GM19467 (cell line): ENCODE data around the gene CORO6.

ENCODE experiments used
- ATAC-seq: cut with Tn5 transposase; IDR thresholded peaks from one replicate; pipeline ENCODE4 v1.9.1; 2021; ENCODE audit warnings: mild to moderate bottlenecking, moderate library complexity; ENCODE audit not compliant: unreplicated experiment

The CORO6 gene

DNA sequence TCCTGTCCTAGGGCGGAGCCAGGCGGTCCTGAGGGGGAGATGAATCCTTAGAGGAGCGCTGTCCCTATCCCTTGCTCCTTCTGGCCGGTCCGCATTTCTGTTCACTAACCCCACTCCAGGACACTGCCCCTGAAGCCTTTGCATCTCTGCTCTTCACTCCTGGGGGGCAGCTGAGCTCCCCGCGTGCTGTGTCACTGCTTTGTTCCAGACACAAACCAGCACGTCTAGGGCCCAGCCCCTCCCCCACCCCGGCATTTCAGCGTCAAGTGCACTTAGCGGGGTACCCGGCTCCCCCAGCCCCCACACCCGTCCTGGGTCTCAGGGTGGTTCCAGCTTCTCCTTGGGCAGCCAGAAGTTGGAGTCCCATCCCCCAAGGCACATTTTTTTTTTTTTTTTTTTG, 8.9 kb downstream of the CORO6 start:
- no peak for ATAC-seq

- no peak for ATAC-seq
Observed at GRCh38 chr17:29613352-29613837, 9.3 kb downstream of the CORO6 start.

GRCh38 chr17:29612404-29613280, 10.1 kb downstream of the CORO6 start:
- ATAC-seq = no peak

- no peak for ATAC-seq
Observed at GRCh38 chr17:29612094-29612403, 10.7 kb downstream of the CORO6 start.

GRCh38 chr17:29611351-29612093, 11.2 kb downstream of the CORO6 start:
- ATAC-seq = no peak

DNA sequence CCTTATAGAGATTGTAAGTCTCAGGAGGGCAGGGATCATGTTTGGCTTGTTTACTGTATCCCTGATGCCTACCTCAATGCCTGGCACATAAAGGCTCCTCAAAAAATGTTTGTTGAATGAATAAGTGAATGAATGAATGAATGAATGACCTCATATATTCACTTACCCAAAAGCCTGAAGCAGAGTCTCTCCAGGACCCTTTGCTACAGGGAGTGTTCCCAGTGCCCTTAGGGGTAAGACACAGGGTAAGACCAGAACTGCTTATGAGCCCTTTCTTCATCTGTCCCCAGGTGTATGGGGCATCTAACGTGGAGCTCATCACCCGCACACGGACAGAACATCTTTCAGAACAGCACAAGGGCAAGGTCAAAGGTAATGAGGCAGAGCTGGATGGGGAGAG, 12.3 kb downstream of the CORO6 start:
- ATAC-seq = no peak

GRCh38 chr17:29608986-29609385, 13.7 kb downstream of the CORO6 start:
- no peak for ATAC-seq

DNA sequence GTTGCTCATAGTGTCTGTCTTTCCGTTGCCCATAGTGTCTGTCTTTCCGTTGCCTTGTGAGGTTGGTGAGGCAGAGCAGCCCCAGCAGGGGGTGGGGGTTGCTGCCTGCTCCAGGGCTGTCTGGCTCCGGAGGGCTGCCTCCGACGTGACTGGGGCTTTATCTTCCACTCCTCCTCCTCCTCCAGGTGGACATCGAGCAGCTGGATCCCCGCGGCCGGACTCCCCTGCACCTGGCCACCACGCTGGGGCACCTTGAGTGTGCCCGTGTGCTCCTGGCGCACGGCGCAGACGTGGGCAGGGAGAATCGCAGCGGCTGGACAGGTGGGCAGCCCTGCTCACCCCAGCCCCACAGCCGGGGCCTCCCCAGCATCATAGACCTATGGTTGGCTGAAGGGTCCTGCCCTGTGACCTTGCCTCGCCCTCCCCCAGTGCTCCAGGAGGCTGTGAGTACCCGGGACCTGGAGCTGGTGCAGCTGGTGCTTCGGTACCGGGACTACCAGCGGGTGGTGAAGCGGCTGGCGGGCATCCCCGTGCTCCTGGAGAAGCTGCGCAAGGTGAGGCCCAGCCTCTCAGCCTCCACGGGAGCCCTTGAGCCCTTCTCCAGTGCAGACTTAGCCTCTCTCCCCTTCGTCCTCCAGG, 15.0 kb downstream of the CORO6 start:
- ATAC-seq = no peak

DNA sequence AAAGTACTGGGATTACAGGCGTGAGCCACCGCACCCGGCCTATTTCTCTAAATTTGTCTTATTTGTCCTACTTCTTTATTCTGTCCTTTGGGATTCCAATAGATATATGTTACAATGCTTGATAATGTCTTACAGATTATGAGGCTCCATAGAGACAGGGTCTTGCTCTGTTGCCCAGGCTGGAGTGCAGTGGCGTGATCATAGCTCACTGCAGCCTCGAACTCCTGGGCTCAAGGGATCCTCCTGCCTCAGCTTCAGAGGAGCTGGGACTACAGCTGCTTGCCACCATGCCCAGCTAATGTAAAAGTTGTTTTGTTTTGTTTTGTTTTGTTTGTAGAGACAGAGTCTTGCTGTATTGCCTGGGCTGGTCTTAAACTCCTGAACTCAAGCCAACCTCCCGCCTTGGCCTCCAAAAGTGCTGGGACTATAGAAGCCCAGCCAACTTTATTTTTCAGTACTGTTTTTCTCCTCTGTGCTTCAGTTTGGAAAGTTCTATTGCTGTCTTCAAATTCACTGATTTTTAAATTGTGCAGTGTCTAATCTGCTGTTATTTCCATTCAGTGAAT, 19.5 kb downstream of the CORO6 start:
- ATAC-seq = no peak

- ATAC-seq = no peak
Observed at GRCh38 chr17:29597361-29598172, 25.1 kb downstream of the CORO6 start.

DNA sequence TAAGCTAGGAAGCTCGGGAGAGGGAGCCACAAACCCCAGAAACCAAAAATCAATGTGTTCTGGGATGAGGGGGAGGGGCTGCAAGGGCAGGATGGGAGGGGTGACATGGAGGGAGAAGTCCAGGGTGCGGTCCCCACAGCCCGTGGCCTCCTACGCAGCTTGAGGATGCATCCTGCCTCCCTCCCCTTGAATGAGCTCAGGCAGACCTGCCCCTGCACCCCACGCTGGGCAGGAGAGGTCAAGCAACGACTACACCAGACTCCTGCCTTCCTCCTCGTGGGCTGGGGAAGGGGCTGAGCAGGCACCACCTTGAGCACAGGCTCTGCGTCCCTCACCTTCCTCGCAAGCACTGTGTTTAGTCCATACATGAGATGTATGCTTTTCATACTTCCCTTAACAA, 25.9 kb downstream of the CORO6 start:
- no peak for ATAC-seq

GRCh38 chr17:29595943-29596774, 26.6 kb downstream of the CORO6 start:
- ATAC-seq = no peak

DNA sequence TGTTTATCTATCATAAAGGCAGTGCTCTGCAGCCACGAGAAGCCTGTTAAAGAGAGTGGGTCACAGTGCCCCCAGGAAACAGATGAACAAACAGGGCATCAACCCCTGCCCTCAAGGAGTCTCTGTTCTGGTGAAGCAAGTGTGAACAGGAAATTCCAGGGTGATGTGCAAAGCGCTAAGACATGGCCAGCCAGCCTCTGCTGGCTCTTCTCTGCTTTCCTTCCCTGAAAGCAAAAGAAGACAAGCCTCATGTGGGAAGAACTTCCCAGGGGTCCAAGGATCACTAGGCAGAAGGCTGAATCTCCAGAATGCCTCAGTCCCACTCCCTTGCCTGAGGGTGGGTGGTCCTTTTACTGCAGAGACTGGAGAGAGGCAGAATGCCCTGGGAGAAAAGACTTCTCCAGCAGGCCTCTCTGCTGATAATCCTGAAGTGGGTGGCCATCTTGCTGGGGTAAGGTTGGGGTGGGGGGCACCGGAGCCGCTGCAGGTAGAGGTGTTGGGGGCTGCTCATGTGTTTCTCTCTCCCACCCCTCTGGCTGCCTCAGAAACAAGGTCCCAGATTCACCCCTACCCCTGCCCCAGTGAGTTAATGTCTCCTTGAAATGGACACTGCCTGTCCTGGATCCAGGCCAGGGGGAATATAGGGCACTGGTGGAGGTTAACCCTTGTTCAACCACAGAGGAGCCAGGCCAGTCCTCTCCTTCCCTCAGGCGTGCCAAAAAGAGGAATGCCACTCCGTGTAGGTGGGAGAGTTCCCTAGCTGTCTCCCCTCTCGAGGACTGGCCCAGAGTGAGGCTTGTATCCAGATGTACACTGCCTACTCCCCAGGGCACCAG, 27.4 kb downstream of the CORO6 start:
- ATAC-seq = no peak

DNA sequence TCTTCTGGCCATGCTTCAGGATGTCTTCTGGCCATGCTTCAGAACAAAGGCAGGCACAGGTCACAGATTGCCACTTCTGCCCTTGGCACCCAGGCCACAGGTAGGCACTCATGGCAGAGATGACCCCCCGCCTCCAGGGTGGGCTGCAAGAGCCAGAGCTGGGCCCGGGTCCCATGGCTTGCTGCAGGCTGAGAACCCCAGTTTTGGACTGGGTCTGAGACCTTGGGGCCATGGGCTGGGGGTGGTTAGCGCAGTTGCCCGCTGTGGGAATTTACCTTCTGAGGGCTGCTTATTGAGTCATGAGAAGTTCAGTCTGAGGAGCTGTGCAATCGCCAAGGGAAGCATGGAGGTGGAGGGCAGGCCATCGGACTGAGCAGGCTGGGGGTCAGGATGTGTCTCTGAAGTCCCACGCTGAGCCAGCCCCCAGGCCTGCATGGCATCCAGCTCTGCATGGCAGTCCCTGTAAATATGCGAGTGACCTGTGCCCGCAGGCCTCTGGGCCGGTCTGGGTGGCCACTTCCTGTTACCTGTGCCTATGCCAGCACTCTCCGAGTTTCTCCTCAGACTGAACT, 28.1 kb downstream of the CORO6 start:
- ATAC-seq = no peak

DNA sequence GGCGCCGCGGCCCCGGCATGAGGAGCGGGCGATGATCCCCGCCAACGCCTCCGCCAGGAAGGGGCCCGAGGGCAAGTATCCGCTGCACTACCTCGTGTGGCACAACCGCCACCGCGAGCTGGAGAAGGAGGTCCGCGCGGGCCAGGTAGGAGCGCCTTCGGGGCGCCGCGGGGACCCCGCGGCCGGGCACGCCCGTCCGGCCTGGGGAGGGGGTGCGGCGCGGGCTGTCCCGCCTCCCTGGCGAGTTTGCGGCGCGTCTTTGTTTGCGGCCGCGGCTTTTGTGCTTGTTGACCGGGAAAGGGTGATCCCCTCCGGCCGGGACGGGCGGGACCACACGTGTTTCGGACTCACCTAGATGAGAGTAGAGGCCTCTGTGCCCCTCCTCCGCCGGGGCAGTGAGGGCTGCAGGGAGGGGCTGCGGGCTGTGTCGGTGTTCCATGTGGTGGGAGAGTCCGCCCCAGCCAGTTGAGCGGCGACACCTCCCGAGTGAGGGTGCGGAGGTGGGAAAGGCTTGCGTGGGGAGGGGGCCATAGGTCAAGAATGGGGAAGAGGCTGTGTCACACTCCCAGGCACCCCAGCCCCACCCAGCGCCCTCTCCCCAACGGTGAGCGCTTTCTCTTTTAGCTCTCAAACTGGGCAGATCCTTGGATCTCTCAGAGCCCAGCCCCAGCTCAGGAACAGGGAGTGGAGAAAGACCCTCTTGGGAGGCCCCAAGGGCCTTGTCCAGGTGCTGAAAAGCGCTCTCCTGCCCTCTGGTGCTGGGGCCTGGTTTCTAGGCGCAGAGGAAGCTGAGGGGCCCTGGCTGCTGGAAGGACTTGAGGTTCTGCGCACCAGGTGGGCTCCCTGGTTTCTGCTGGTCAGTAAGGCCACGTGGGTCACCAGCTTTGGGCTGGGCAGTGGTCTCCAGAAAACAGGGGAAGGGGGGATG, 28.9 kb downstream of the CORO6 start:
- no peak for ATAC-seq

DNA sequence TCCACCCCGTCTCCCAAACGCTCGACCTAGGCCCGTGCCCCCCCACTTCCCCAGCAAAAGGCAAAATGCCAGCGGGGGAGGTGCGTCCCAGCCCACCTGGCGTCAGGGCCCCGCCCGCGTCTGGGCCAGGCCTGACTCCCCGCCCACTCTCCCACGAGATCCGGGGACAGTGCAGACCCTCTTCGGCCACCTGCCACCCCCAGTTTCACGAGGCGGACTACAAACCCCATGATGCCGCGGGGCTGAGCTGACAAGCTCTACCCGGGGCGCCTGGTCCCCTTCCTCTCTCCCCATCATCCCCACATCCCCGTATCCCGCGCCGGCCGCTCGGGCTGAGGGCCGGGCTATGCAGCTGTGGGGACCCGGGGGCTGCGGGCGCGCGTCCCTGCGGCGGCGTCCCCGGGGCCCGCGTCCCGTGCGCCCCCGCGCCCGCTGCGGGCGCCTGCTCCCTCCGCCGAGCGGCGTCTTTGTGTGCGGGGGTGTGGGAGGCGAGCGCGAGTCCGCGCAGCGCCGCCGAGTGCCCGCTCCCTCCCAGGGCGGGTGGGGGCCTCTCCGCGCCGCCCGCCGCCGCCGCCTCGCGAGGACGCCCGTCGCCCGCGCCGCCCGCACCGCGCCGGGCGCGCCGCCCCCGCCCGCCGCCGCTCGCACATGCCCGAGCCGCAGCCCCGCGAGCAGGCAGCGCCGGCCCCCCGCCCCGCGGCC, 29.7 kb downstream of the CORO6 start, which contains the start of gene ANKRD13B:
Gene ANKRD13B (plus strand): TSS at position 283 of the 702 bp plus-strand sequence. CDS start 490 bp downstream, outside the sequence.
- ATAC-seq = no peak
